Measurements from ENCODE around the gene KRT86. TPM values are rescaled to one million over a fixed set of nuclear protein-coding genes. Genes with fewer than 3 reads are reported as not detected.

KRT86 gene
- total RNA-seq, 4 donors from 2014 or later, result 1.7 TPM; not detected in 3

DNA sequence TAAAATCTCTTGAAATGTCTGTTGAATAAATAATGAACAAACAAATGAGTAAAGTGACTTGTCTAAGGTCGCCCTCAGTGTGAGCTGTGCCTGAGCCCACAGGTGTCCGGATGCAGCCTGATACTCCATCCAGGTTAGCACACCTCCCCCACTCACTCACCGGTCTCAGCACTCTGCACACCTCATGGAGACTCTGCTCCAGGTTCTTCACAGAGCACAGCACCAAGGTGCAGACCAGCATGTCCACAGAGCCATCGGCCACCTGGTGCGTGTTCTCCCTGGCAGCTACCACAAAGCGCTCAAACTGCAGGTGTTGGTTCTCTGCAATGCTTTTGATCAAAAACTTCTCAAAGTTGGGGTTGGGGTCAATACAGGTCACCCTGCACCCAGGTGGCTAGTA lies 45.5 kb upstream of the KRT86 start:
- Histone ChIP-seq H3K27ac (no peak overlapping the region), H3K36me3 (no peaks in the 10 kb centered on the region)
- WGBS, 2 donors (ENCODE audit: low coverage in 1 of 2), result 86 to 90% methylated on average over 4 of the region's 6 CpGs

DNA sequence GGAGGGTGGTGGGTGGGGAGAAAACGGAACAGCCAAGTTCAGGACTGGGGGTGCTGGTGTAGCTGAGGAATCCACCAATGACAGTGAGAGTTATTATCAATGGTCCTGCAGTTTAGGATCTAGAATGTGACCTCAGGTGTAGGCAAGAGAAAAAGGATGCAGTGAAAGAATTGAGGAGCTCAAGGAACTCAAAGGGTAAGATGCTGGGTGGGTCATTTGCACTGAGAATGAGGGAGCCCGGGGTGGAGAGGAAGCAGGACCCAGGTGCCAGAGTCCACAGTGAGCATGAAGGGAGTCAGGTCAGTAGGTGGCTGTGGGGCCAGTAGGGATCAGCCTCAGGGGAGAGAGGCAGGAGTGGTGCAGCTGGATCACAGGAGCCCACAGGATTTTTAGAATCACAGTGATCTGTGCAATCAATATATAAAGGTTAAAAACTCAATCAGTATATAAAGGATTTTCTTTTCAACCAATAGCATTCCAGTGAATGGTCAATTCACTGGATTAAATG lies 44.6 kb upstream of the KRT86 start:
- H3K4me3 ChIP-seq, result no peak overlapping the region
- H3K4me1 ChIP-seq, result peaks cover 0 to 17% (median 7%) of the 10 kb centered on the region in 3 donors
- H3K27ac ChIP-seq, result no peak overlapping the region
- TF ChIP-seq, protein P1, sequence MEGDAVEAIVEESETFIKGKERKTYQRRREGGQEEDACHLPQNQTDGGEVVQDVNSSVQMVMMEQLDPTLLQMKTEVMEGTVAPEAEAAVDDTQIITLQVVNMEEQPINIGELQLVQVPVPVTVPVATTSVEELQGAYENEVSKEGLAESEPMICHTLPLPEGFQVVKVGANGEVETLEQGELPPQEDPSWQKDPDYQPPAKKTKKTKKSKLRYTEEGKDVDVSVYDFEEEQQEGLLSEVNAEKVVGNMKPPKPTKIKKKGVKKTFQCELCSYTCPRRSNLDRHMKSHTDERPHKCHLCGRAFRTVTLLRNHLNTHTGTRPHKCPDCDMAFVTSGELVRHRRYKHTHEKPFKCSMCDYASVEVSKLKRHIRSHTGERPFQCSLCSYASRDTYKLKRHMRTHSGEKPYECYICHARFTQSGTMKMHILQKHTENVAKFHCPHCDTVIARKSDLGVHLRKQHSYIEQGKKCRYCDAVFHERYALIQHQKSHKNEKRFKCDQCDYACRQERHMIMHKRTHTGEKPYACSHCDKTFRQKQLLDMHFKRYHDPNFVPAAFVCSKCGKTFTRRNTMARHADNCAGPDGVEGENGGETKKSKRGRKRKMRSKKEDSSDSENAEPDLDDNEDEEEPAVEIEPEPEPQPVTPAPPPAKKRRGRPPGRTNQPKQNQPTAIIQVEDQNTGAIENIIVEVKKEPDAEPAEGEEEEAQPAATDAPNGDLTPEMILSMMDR (IDR thresholded peaks at IDR 0.05), result no peak
- TF ChIP-seq EP300 (IDR thresholded peaks at IDR 0.05) (no peak), POLR2AphosphoS5 (IDR thresholded peaks at IDR 0.05) (no peak), POLR2A (IDR thresholded peaks at IDR 0.05) (no peak)
- 67 to 93% methylated on average over 1 to 2 of the region's 2 CpGs for WGBS, 2 donors (ENCODE audit: low coverage in 1 of 2)
- H3K27me3 ChIP-seq, result peaks cover 58% of the 10 kb centered on the region
- H3K36me3 ChIP-seq, result no peaks in the 10 kb centered on the region
- no peak for ATAC-seq
- no peaks in the 10 kb centered on the region for H3K9me3 ChIP-seq

More for the DNA sequence above, 45.5 kb upstream of the KRT86 start:
- Histone ChIP-seq H3K9me3 (no peaks in the 10 kb centered on the region), H3K4me1 (peaks cover 0 to 17% (median 7%) of the 10 kb centered on the region in 3 donors), H3K27me3 (peaks cover 48% of the 10 kb centered on the region), H3K4me3 (no peak overlapping the region)
- ATAC-seq, result no peak
- TF ChIP-seq EP300 (IDR thresholded peaks at IDR 0.05) (no peak), POLR2AphosphoS5 (IDR thresholded peaks at IDR 0.05) (no peak), POLR2A (IDR thresholded peaks at IDR 0.05) (no peak)
- TF ChIP-seq, protein P1 (IDR thresholded peaks at IDR 0.05), result no peak

DNA sequence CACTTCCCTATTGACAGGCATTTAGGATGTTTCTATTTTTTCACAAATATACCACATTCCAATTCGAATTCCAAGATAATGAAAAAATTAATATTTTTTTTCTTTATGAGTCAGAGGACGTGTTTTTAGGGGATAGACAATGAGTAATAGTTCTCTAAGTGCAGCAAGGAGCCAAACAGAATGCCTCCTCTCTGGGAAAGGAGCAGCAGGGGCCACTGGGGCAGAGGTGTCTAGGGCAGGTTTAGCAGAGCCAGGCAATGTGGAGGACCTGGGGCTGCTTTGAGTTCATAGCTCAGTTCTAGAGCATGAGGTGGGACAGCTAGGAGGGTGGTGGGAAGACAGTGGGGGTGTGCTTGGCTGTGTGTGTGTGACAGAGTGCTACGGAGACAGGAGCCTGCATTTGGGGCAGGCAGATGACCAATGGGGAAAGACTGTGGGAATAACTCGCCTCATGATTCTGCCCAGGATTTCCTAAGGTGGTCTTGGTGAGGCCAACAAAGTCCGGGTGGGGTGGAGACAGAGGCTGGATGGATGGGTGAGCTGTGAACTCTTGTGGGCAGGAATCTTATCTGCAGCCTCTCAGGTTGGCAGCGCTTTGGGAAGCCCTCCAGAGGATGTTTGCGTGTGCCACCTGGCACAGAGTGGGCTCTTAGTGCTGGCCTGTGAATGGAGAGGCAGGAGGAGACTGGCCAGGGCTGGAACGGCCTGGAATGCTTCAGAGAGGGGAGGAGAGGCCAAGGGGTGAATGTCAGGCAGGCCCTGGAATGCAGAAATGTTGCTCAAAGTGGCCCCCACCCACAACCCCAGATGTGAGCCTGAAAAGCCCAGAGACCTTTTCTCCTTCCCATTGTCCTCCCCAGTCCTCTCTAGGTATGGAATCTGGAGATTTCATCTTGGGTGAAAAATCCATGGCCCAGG lies 43.8 kb upstream of the KRT86 start:
- WGBS, 2 donors (ENCODE audit: low coverage in 1 of 2), result 43 to 45% methylated on average over 5 of the region's 8 CpGs
- Histone ChIP-seq H3K27ac (peak overlapping the region in 1 of 4 donors; percentile 20), H3K27me3 (peaks cover 61% of the 10 kb centered on the region), H3K36me3 (no peaks in the 10 kb centered on the region), H3K9me3 (no peaks in the 10 kb centered on the region), H3K4me3 (no peak overlapping the region), H3K4me1 (peaks cover 0 to 17% (median 7%) of the 10 kb centered on the region in 3 donors)
- no peak for ATAC-seq
- TF ChIP-seq, protein P1 (IDR thresholded peaks at IDR 0.05), result no peak
- TF ChIP-seq POLR2AphosphoS5 (IDR thresholded peaks at IDR 0.05) (no peak), EP300 (IDR thresholded peaks at IDR 0.05) (no peak), POLR2A (IDR thresholded peaks at IDR 0.05) (no peak)

DNA sequence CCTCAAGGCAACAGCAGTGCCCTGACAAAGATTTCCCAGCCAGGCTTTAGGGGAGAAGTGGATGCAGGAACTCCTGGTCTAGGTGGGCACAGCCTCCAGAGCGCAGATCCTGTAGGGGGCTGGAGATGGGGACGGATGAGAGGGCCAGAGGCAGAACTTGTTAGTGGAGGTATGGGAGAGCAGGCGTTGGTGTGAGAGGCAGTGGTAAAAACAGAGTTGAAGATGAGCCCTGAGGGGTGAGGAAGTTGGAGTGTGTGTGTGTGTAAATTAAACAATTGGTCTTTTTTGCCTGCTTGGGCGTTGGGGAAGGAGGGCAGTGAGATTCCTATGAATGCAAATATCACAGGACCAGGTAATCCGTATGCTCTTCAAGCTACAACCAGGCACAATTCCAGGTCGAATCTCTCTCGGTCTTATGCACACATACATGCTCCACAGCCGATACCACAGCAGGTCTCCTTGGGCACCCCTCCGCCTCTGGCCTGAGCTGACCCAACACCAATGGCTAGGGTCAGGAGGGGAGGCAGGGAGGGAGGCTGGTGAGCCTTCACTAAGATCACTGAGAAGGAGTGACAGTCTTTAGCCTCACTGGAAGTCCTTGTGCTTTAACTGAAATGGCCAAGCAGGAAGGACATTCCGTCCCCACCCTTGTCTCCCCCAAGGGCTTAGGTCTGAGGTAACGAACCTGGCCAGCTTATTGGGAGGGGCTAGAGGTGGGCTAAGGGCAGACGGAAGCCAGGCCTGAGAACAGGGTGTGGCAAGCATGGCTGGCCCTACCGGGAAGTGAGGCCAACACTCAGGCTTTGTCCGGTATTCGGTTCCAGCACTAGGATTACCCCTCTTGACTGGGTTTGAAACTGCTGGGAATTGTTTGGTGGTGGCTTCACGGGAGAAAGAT lies 42.9 kb upstream of the KRT86 start:
- H3K9me3 ChIP-seq, result no peaks in the 10 kb centered on the region
- 79% methylated on average over 5 to 8 of the region's 16 CpGs for WGBS, 2 donors (ENCODE audit: low coverage in 1 of 2)
- H3K27ac ChIP-seq, result no peak overlapping the region
- ATAC-seq, result peak; percentile 50
- H3K4me3 ChIP-seq, result no peak overlapping the region
- peaks cover 61% of the 10 kb centered on the region for H3K27me3 ChIP-seq
- H3K36me3 ChIP-seq, result no peaks in the 10 kb centered on the region
- H3K4me1 ChIP-seq, result peaks cover 0 to 17% (median 7%) of the 10 kb centered on the region in 3 donors
- TF ChIP-seq POLR2AphosphoS5 (IDR thresholded peaks at IDR 0.05) (no peak), EP300 (IDR thresholded peaks at IDR 0.05) (no peak), POLR2A (IDR thresholded peaks at IDR 0.05) (no peak)
- TF ChIP-seq, protein P1 (IDR thresholded peaks at IDR 0.05), result no peak

All from gastroesophageal sphincter (tissue), 4 donors.